ENCODE measurements around the gene LRP3.
"Not testable (repeated sequence)": the region's sequence is repeated elsewhere in the genome, so short reads cannot be mapped to it uniquely, and the experiment has no call there.

Gene LRP3

GRCh38 chr19:33202546-33203507 lies 8.7 kb downstream of the LRP3 start:
- no peak for DNase-seq (ENCODE audit: low spot score)
- no peak for FAIRE-seq

GRCh38 chr19:33203529-33203928 lies 9.4 kb downstream of the LRP3 start:
- no peak for DNase-seq (ENCODE audit: low spot score)
- FAIRE-seq, result no peak

GRCh38 chr19:33204136-33204973 lies 10.2 kb downstream of the LRP3 start:
- FAIRE-seq (no peak), DNase-seq (ENCODE audit: low spot score) (no peak)

GRCh38 chr19:33205110-33205509 lies 11.0 kb downstream of the LRP3 start:
- no peak for FAIRE-seq
- DNase-seq (ENCODE audit: low spot score), result no peak

GRCh38 chr19:33205531-33206260 lies 11.6 kb downstream of the LRP3 start:
- FAIRE-seq (no peak), DNase-seq (ENCODE audit: low spot score) (no peak)

GRCh38 chr19:33206261-33207039 lies 12.3 kb downstream of the LRP3 start:
- FAIRE-seq (no peak), DNase-seq (ENCODE audit: low spot score) (no peak)

GRCh38 chr19:33207040-33207620 lies 13.0 kb downstream of the LRP3 start:
- DNase-seq (ENCODE audit: low spot score), result no peak
- no peak for FAIRE-seq

- DNase-seq (ENCODE audit: low spot score), result no peak
- no peak for FAIRE-seq
These were observed 13.8 kb downstream of the LRP3 start for GRCh38 chr19:33207903-33208302.

GRCh38 chr19:33208371-33208895 lies 14.3 kb downstream of the LRP3 start:
- DNase-seq (ENCODE audit: low spot score), result no peak
- no peak for FAIRE-seq

- DNase-seq (ENCODE audit: low spot score), result no peak
- FAIRE-seq, result no peak
These were observed 15.0 kb downstream of the LRP3 start for GRCh38 chr19:33208904-33209849.

GRCh38 chr19:33209850-33210230 lies 15.7 kb downstream of the LRP3 start:
- FAIRE-seq; DNase-seq (ENCODE audit: low spot score): not testable (repeated sequence)

- DNase-seq (ENCODE audit: low spot score) (no peak), FAIRE-seq (no peak)
These were observed 16.3 kb downstream of the LRP3 start for GRCh38 chr19:33210266-33210940.

- FAIRE-seq (no peak), DNase-seq (ENCODE audit: low spot score) (no peak)
These were observed 17.8 kb downstream of the LRP3 start for GRCh38 chr19:33211794-33212435.

- no peak for FAIRE-seq
These were observed 18.5 kb downstream of the LRP3 start for GRCh38 chr19:33212436-33213172.

GRCh38 chr19:33214596-33214995 lies 20.5 kb downstream of the LRP3 start:
- no peak for DNase-seq (ENCODE audit: low spot score)
- FAIRE-seq, result no peak

More at GRCh38 chr19:33212436-33213172, 18.5 kb downstream of the LRP3 start:
- DNase-seq (ENCODE audit: low spot score), result no peak

GRCh38 chr19:33215438-33216197 lies 21.5 kb downstream of the LRP3 start:
- DNase-seq (ENCODE audit: low spot score) (no peak), FAIRE-seq (no peak)
